SK-N-SH (cell line): Measurements from ENCODE around the gene NCKAP5. TPM values are rescaled to one million over a fixed set of nuclear protein-coding genes. Genes with fewer than 3 reads are reported as not detected.

Experiments
- CTCF ChIA-PET: fragments of 300-600, 350-600 bp; formaldehyde crosslinking; extraction: SDS; loops from one replicate; lab custom pipeline; 2021; lab: Yijun Ruan, JAX
- POLR2A ChIA-PET: fragments of 350-600 bp; sonication (Branson Sonifier 250); formaldehyde crosslinking; extraction: SDS; loops from one replicate; lab custom pipeline; 2020; ENCODE audit warnings: antibody characterized with exemption, inconsistent platforms; lab: Yijun Ruan, JAX
- DNase-seq: peaks from one replicate; pipeline ENCODE4 v3.0.0; 2012
- H2AFZ ChIP-seq: fragments of 200-600 bp; sonication (generic); 2 replicates; pipeline ENCODE4 v1.8.1; 2016; ENCODE audit warnings: antibody characterized with exemption, mild to moderate bottlenecking, low read depth
- H3F3A ChIP-seq: fragments of 200-600 bp; sonication (generic); replicated peaks from 2 replicates; pipeline ENCODE3; 2016; ENCODE audit warnings: antibody characterized with exemption, mild to moderate bottlenecking; ENCODE audit not compliant: insufficient read depth
- H3K27ac ChIP-seq, 2 experiments: fragments of 200-500 bp in 1 of 2; fragments of 200-600 bp in 1 of 2; sonication (Bioruptor generic) in 1 of 2; sonication (generic), shearing (Covaris generic) in 1 of 2; 2 replicates each; pipeline versions ENCODE4 v1.5.1 to v1.6.1; 2014 to 2016; ENCODE audit warnings: low read depth in 2 of 2, inconsistent platforms in 1 of 2, low read length in 1 of 2, mild to moderate bottlenecking in 1 of 2, mixed read lengths in 1 of 2
- H3K27me3 ChIP-seq: fragments of 200-600 bp; sonication (generic), shearing (Covaris generic); 2 replicates; pipeline ENCODE4 v1.6.1; 2016; ENCODE audit warnings: mixed run types; ENCODE audit not compliant: insufficient read depth
- H3K36me3 ChIP-seq, 2 experiments: fragments of 200-500 bp in 1 of 2; fragments of 200-600 bp in 1 of 2; sonication (Bioruptor generic) in 1 of 2; sonication (generic) in 1 of 2; replicated peaks in 1 of 2; 2 replicates each; pipeline versions ENCODE3 to v1.5.1; 2014 to 2016; ENCODE audit warnings: low read length in 1 of 2, mild to moderate bottlenecking in 1 of 2; ENCODE audit not compliant: insufficient read depth in 2 of 2, control insufficient read depth in 1 of 2
- H3K4me1 ChIP-seq, 2 experiments: fragments of 200-500 bp in 1 of 2; fragments of 200-600 bp in 1 of 2; sonication (Bioruptor generic) in 1 of 2; sonication (generic), shearing (Covaris generic) in 1 of 2; 2 replicates each; pipeline versions ENCODE4 v1.5.1 to v1.6.1; 2014 to 2016; ENCODE audit warnings: low read depth in 1 of 2, low read length in 1 of 2, mixed run types in 1 of 2; ENCODE audit not compliant: insufficient read depth in 2 of 2, control insufficient read depth in 1 of 2
- H3K4me2 ChIP-seq: fragments of 200-600 bp; sonication (generic), shearing (Covaris generic); 2 replicates; pipeline ENCODE4 v1.6.1; 2017; ENCODE audit warnings: mixed run types
- H3K4me3 ChIP-seq, 2 experiments: fragments of 200-500 bp in 1 of 2; fragments of 200-600 bp in 1 of 2; sonication (Bioruptor generic) in 1 of 2; sonication (generic), shearing (Covaris generic) in 1 of 2; 2 replicates each; pipeline versions ENCODE4 v1.5.1 to v1.8.1; 2014 to 2016; ENCODE audit warnings: low read depth in 2 of 2, inconsistent platforms in 1 of 2, low read length in 1 of 2, mild to moderate bottlenecking in 1 of 2, mixed read lengths in 1 of 2, moderate library complexity in 1 of 2
- H3K79me2 ChIP-seq: fragments of 200-600 bp; sonication (generic); 2 replicates; pipeline ENCODE4 v1.8.1; 2017; ENCODE audit warnings: mild to moderate bottlenecking; ENCODE audit not compliant: insufficient read depth
- H3K9ac ChIP-seq: fragments of 200-600 bp; sonication (generic); 2 replicates; pipeline ENCODE4 v1.6.1; 2017; ENCODE audit warnings: mixed run types
- H3K9me2 ChIP-seq: fragments of 200-600 bp; sonication (generic); 2 replicates; pipeline ENCODE4 v1.6.1; 2017; ENCODE audit warnings: mixed run types
- H3K9me3 ChIP-seq: fragments of 200-600 bp; sonication (generic); 2 replicates; pipeline ENCODE4 v1.6.1; 2017; ENCODE audit warnings: mixed run types, mild to moderate bottlenecking, moderate library complexity
- H4K20me1 ChIP-seq: fragments of 200-600 bp; sonication (generic); 2 replicates; pipeline ENCODE4 v1.6.1; 2017; ENCODE audit warnings: mild to moderate bottlenecking, mixed run types; ENCODE audit not compliant: insufficient read depth
- CHD2 ChIP-seq: fragments of 150-350 bp; IDR thresholded peaks from 2 replicates; pipeline ENCODE4 v1.6.1; 2018; ENCODE audit warnings: low read length; ENCODE audit not compliant: partially characterized antibody
- EP300 ChIP-seq, 2 experiments: IDR thresholded peaks; 2 replicates each; pipeline versions ENCODE4 v1.4.0 to v1.6.1; 2012; ENCODE audit warnings: borderline replicate concordance in 1 of 2, low read depth in 1 of 2, low read length in 1 of 2
- FOXJ3 ChIP-seq: sonication (generic); formaldehyde crosslinking; IDR thresholded peaks from 2 replicates; pipeline ENCODE4 v1.5.1; 2020; ENCODE audit warnings: mild to moderate bottlenecking, missing genetic modification reagents
- FOXM1 ChIP-seq: IDR thresholded peaks from 2 replicates; pipeline ENCODE4 v1.4.0; 2012; ENCODE audit warnings: low read depth, mild to moderate bottlenecking
- GATA2 ChIP-seq: sonication (generic); formaldehyde crosslinking; IDR thresholded peaks from 2 replicates; pipeline ENCODE4 v1.5.0; 2020; ENCODE audit warnings: mild to moderate bottlenecking, missing genetic modification reagents
- MXI1 ChIP-seq: IDR thresholded peaks from 2 replicates; pipeline ENCODE4 v1.6.1; 2012; ENCODE audit warnings: mild to moderate bottlenecking, low read depth, low read length, improper control_type of control experiment
- POLR2AphosphoS5 ChIP-seq: IDR thresholded peaks from 2 replicates; pipeline ENCODE4 v1.6.1; 2012; ENCODE audit warnings: low read depth, low read length
- RCOR1 ChIP-seq: fragments of 150-350 bp; IDR thresholded peaks from 2 replicates; pipeline ENCODE4 v1.6.1; 2017; ENCODE audit warnings: antibody characterized with exemption, low read length
- RFX5 ChIP-seq: IDR thresholded peaks from 2 replicates; pipeline ENCODE4 v1.6.1; 2012; ENCODE audit warnings: mild to moderate bottlenecking, improper control_type of control experiment, low read length
- RXRA ChIP-seq: IDR thresholded peaks from 2 replicates; pipeline ENCODE4 v1.4.0; 2012; ENCODE audit warnings: low read depth, mild to moderate bottlenecking, borderline replicate concordance
- SMC3 ChIP-seq: IDR thresholded peaks from 2 replicates; pipeline ENCODE4 v1.6.1; 2012; ENCODE audit warnings: low read depth, low read length, improper control_type of control experiment
- TAF1 ChIP-seq: IDR thresholded peaks from 2 replicates; pipeline ENCODE4 v1.6.1; 2012; ENCODE audit warnings: low read depth, mild to moderate bottlenecking, low read length, moderate library complexity, borderline replicate concordance
- TCF12 ChIP-seq: IDR thresholded peaks from 2 replicates; pipeline ENCODE4 v1.4.0; 2012
- YY1 ChIP-seq: IDR thresholded peaks from 2 replicates; pipeline ENCODE4 v1.4.0; 2012; ENCODE audit warnings: low read depth, mild to moderate bottlenecking
- WGBS: methylation state at CpG from one replicate; pipeline ENCODE4 v1.1.6; 2017; ENCODE audit warnings: low lambda C conversion rate; 5-methylcytosine and 5-hydroxymethylcytosine counted together
- polyA plus RNA-seq, 3 experiments: library from polyadenylated mRNA; depleted of rRNA; stranded (reverse); fragments of >200 nt; gene quantifications; 2 replicates each; pipeline ENCODE4 v1.2.3, GENCODE V29; 2012
- TF ChIP-seq, protein P1 (sequence below): fragments of 150-350 bp; IDR thresholded peaks from 2 replicates; pipeline ENCODE4 v1.6.1; 2016; ENCODE audit warnings: mild to moderate bottlenecking, low read depth, low read length
- TF ChIP-seq, protein P2 (sequence below): fragments of 150-350 bp; IDR thresholded peaks from 2 replicates; pipeline ENCODE4 v1.6.1; 2017; ENCODE audit warnings: antibody characterized with exemption, low read length, low read depth, borderline replicate concordance
- TF ChIP-seq, protein P3 (sequence below): IDR thresholded peaks from 2 replicates; pipeline ENCODE4 v1.4.0; 2012; ENCODE audit warnings: low read depth
- TF ChIP-seq, protein P4 (sequence below): fragments of 200-600 bp; sonication (generic); IDR thresholded peaks from 2 replicates; pipeline ENCODE4 v1.6.1; 2017; ENCODE audit warnings: antibody characterized with exemption, mild to moderate bottlenecking, moderate library complexity
- TF ChIP-seq, protein P5 (sequence below): IDR thresholded peaks from 2 replicates; pipeline ENCODE4; 2012

The NCKAP5 gene
- polyA plus RNA-seq, 1 of the 3 experiments (the other 2 are of a cell fraction): 0.02 TPM

DNA sequence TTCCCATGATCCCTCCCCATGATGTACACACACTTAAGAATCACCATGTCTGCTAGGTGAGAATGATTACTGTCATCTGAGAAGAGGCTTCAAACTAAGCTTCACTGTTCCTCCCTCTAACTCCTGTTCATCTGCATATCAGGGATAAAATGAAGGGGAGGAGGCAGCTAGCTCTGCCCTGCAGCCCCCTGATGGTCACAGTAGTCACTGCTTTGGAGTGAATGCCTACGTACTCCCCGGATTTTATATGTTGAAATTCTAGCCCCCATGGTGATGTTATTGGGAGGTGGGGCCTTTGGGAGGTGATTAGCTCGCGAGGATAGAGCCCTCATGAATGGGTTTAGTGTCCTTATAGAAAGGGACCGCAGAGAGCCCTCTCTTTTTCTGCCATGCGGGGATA lies 156.4 kb downstream of the NCKAP5 start:
- DNase-seq: no peak
- CTCF ChIA-PET: interaction anchor here (1.4 kb wide), 1 partner anchor 368 kb away, joined by 3 read pairs; no protein-coding TSS in a partner anchor
- no peaks in the 10 kb centered on the region for H3K9me2 ChIP-seq

DNA sequence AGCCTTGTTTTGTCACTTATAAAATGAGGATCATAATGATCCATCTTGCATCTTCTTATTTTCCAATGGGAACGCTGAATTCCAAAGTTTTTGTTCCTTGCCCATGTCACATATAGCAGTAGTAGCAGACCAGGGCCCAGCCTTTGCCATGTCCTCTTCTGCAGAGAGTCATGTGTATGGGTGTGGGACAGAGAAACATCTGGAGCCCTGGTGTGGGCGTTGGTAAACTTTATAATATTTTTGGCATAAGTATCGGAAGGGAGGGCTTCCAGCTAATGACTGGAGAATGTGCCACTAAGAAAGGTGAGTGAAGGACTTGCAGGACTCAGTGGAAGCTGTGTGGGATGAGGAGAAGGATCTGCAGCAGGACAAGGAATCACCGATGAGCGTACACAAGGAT lies 157.2 kb downstream of the NCKAP5 start:
- H3K27me3 ChIP-seq: no peaks in the 10 kb centered on the region; the same call in 1 of the 2 replicates
- H3K9me3 ChIP-seq: no peaks in the 10 kb centered on the region
- H3F3A ChIP-seq: no peaks in the 10 kb centered on the region
- no peaks in the 10 kb centered on the region for H3K36me3 ChIP-seq
- H3K4me2 ChIP-seq: no peak overlapping the region
- H4K20me1 ChIP-seq: no peaks in the 10 kb centered on the region
- no peaks in the 10 kb centered on the region for H3K79me2 ChIP-seq
- no peak overlapping the region for H2AFZ ChIP-seq
- ChIA-PET POLR2A (no interaction called here), CTCF (interaction anchor here (1.4 kb wide), 1 partner anchor 369 kb away, joined by 3 read pairs; no protein-coding TSS in a partner anchor)
- H3K9me2 ChIP-seq: no peaks in the 10 kb centered on the region
- no peak overlapping the region for H3K9ac ChIP-seq
- 52% methylated on average over 5 of the region's 5 CpGs for whole genome bisulfite sequencing
- DNase-seq: no peak
- H3K27ac ChIP-seq: no peak overlapping the region
- H3K4me3 ChIP-seq: no peak overlapping the region
- H3K4me1 ChIP-seq: peaks cover 0 to 7% of the 10 kb centered on the region in 2 experiments; a peak in 2 of 4 replicates
- TF ChIP-seq YY1: no peak
- TF ChIP-seq POLR2AphosphoS5: no peak
- TF ChIP-seq CHD2: no peak
- no peak for TF ChIP-seq RXRA
- no peak for TF ChIP-seq MXI1
- no peak for TF ChIP-seq FOXM1
- TF ChIP-seq TCF12: no peak
- TF ChIP-seq FOXJ3 (CRISPR knock-in tag): no peak
- TF ChIP-seq RCOR1: no peak
- TF ChIP-seq SMC3: no peak
- TF ChIP-seq, protein P1, sequence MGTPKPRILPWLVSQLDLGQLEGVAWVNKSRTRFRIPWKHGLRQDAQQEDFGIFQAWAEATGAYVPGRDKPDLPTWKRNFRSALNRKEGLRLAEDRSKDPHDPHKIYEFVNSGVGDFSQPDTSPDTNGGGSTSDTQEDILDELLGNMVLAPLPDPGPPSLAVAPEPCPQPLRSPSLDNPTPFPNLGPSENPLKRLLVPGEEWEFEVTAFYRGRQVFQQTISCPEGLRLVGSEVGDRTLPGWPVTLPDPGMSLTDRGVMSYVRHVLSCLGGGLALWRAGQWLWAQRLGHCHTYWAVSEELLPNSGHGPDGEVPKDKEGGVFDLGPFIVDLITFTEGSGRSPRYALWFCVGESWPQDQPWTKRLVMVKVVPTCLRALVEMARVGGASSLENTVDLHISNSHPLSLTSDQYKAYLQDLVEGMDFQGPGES: no peak
- TF ChIP-seq RFX5: no peak
- TF ChIP-seq, protein P2, sequence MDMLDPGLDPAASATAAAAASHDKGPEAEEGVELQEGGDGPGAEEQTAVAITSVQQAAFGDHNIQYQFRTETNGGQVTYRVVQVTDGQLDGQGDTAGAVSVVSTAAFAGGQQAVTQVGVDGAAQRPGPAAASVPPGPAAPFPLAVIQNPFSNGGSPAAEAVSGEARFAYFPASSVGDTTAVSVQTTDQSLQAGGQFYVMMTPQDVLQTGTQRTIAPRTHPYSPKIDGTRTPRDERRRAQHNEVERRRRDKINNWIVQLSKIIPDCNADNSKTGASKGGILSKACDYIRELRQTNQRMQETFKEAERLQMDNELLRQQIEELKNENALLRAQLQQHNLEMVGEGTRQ: no peak

More for the DNA sequence above, 156.4 kb downstream of the NCKAP5 start:
- POLR2A ChIA-PET: no interaction called here
- WGBS: 67% methylated on average over 6 of the region's 6 CpGs
- H3K4me3 ChIP-seq: no peak overlapping the region
- TF ChIP-seq YY1 (no peak), EP300 (IDR thresholded peaks at IDR 0.05; ENCODE audit: borderline replicate concordance in 1 of 2, low read depth in 1 of 2, low read length in 1 of 2) (no peak), TAF1 (no peak), MXI1 (no peak), GATA2 (CRISPR knock-in tag) (no peak), FOXM1 (no peak)
- TF ChIP-seq, protein P1: no peak
- TF ChIP-seq, protein P3, sequence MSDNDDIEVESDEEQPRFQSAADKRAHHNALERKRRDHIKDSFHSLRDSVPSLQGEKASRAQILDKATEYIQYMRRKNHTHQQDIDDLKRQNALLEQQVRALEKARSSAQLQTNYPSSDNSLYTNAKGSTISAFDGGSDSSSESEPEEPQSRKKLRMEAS: no peak
- TF ChIP-seq, protein P4, sequence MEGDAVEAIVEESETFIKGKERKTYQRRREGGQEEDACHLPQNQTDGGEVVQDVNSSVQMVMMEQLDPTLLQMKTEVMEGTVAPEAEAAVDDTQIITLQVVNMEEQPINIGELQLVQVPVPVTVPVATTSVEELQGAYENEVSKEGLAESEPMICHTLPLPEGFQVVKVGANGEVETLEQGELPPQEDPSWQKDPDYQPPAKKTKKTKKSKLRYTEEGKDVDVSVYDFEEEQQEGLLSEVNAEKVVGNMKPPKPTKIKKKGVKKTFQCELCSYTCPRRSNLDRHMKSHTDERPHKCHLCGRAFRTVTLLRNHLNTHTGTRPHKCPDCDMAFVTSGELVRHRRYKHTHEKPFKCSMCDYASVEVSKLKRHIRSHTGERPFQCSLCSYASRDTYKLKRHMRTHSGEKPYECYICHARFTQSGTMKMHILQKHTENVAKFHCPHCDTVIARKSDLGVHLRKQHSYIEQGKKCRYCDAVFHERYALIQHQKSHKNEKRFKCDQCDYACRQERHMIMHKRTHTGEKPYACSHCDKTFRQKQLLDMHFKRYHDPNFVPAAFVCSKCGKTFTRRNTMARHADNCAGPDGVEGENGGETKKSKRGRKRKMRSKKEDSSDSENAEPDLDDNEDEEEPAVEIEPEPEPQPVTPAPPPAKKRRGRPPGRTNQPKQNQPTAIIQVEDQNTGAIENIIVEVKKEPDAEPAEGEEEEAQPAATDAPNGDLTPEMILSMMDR: no peak
- TF ChIP-seq, protein P5, sequence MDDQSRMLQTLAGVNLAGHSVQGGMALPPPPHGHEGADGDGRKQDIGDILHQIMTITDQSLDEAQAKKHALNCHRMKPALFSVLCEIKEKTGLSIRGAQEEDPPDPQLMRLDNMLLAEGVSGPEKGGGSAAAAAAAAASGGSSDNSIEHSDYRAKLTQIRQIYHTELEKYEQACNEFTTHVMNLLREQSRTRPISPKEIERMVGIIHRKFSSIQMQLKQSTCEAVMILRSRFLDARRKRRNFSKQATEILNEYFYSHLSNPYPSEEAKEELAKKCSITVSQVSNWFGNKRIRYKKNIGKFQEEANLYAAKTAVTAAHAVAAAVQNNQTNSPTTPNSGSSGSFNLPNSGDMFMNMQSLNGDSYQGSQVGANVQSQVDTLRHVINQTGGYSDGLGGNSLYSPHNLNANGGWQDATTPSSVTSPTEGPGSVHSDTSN: no peak
- H3K36me3 ChIP-seq: no peaks in the 10 kb centered on the region
- peaks cover 0 to 7% of the 10 kb centered on the region in 2 experiments; a peak in 2 of 4 replicates for H3K4me1 ChIP-seq
- H2AFZ ChIP-seq: no peak overlapping the region
- H3K27me3 ChIP-seq: no peaks in the 10 kb centered on the region; the same call in 1 of the 2 replicates
- H3K9ac ChIP-seq: no peak overlapping the region
- no peaks in the 10 kb centered on the region for H4K20me1 ChIP-seq
- H3K4me2 ChIP-seq: no peak overlapping the region
- no peaks in the 10 kb centered on the region for H3K79me2 ChIP-seq
- H3K27ac ChIP-seq: no peak overlapping the region
- no peaks in the 10 kb centered on the region for H3K9me3 ChIP-seq
- H3F3A ChIP-seq: no peaks in the 10 kb centered on the region
